Breast epithelium (tissue), 3 donors: Measurements from ENCODE around the gene IFI27.

Source experiments
- POLR2AphosphoS5 ChIP-seq, 3 donors: sonication (generic); formaldehyde crosslinking; IDR thresholded peaks; one replicate each; pipeline ENCODE4 v1.6.1; 2017; ENCODE audit warnings: antibody characterized with exemption in 3 of 3
- TF ChIP-seq, protein P1 (sequence below), 3 donors: fragments of 450-650 bp; IDR thresholded peaks; one replicate each; pipeline ENCODE4 v1.5.1; 2016 to 2017; ENCODE audit warnings: antibody characterized with exemption in 3 of 3, mild to moderate bottlenecking in 3 of 3, moderate library complexity in 3 of 3

DNA sequence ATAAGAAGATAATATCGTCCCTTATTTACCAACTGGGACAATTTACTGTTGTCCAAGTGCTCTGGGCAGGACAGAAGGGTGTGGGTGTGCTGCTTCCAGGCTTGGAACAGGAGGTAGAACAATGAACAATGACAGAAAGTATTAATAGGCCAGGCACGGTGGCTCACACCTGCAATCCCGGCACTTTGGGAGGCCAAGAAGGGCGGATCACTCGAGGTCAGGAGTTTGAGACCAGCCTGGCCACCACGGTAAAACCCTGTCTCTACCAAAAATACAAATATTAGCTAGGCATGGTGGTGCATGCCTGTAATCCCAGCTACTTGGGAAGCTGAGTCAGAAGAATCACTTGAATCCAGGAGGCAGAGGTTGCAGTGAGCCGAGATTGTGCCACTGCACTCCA is 2.5 kb downstream of the IFI27 start:
- TF ChIP-seq POLR2AphosphoS5 (IDR thresholded peaks at IDR 0.05): no peak
- TF ChIP-seq, protein P1, sequence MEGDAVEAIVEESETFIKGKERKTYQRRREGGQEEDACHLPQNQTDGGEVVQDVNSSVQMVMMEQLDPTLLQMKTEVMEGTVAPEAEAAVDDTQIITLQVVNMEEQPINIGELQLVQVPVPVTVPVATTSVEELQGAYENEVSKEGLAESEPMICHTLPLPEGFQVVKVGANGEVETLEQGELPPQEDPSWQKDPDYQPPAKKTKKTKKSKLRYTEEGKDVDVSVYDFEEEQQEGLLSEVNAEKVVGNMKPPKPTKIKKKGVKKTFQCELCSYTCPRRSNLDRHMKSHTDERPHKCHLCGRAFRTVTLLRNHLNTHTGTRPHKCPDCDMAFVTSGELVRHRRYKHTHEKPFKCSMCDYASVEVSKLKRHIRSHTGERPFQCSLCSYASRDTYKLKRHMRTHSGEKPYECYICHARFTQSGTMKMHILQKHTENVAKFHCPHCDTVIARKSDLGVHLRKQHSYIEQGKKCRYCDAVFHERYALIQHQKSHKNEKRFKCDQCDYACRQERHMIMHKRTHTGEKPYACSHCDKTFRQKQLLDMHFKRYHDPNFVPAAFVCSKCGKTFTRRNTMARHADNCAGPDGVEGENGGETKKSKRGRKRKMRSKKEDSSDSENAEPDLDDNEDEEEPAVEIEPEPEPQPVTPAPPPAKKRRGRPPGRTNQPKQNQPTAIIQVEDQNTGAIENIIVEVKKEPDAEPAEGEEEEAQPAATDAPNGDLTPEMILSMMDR (IDR thresholded peaks at IDR 0.05): no peak
